PC-9 (cell line): Measurements from ENCODE around the gene MYH6. TPM values are rescaled to one million over a fixed set of nuclear protein-coding genes. Genes with fewer than 3 reads are reported as not detected.

Source experiments
- BruUV-seq: library from RNA; stranded (reverse); fragments of 400-500 nt; replicated peaks from 2 replicates; lab custom pipeline; 2021; lab: Mats Ljungman, UMichigan
- CTCF ChIA-PET: fragments of 300-600 bp; sonication (Branson Sonifier 250); formaldehyde crosslinking; loops from one replicate; lab custom pipeline; 2022; ENCODE audit warnings: antibody characterized with exemption; lab: Charles Lee
- POLR2A ChIA-PET: fragments of 300-600 bp; sonication (Branson Sonifier 250); formaldehyde crosslinking; loops from one replicate; lab custom pipeline; 2022; ENCODE audit warnings: antibody characterized with exemption; ENCODE audit not compliant: unreplicated experiment; lab: Charles Lee
- DNase-seq, 2 experiments: peaks; one replicate each; pipeline versions ENCODE4 v3.0.0 to v3.0.0-alpha.2; 2015 to 2022; ENCODE audit warnings: mixed read lengths in 1 of 2
- H2AFZ ChIP-seq: fragments of 200-600 bp; sonication (generic); 2 replicates; pipeline ENCODE4 v1.8.1; 2017; ENCODE audit warnings: antibody characterized with exemption
- H3F3A ChIP-seq: fragments of 200-600 bp; sonication (generic); 2 replicates; pipeline ENCODE4 v1.8.1; 2017; ENCODE audit warnings: antibody characterized with exemption, mild to moderate bottlenecking, low read depth; ENCODE audit not compliant: insufficient read depth
- H3K27ac ChIP-seq: fragments of 200-600 bp; sonication (generic); 2 replicates; pipeline ENCODE4 v1.6.1; 2016; ENCODE audit warnings: mixed run types
- H3K27me3 ChIP-seq: fragments of 200-600 bp; sonication (generic); 2 replicates; pipeline ENCODE4 v1.6.1; 2016; ENCODE audit warnings: low read depth, mixed run types; ENCODE audit not compliant: insufficient read depth
- H3K36me3 ChIP-seq: fragments of 200-600 bp; sonication (generic); 2 replicates; pipeline ENCODE4 v1.6.1; 2016; ENCODE audit warnings: low read depth, mixed run types
- H3K4me1 ChIP-seq: fragments of 200-600 bp; sonication (generic); replicated peaks from 2 replicates; pipeline ENCODE4 v1.6.1; 2016; ENCODE audit warnings: mixed run types; ENCODE audit not compliant: insufficient read depth
- H3K4me2 ChIP-seq: fragments of 200-600 bp; sonication (generic); 2 replicates; pipeline ENCODE4 v1.6.1; 2017; ENCODE audit warnings: mixed run types
- H3K4me3 ChIP-seq: fragments of 200-600 bp; sonication (generic); 2 replicates; pipeline ENCODE4 v1.6.1; 2016; ENCODE audit warnings: mixed run types
- H3K79me2 ChIP-seq: fragments of 200-600 bp; sonication (generic); 2 replicates; pipeline ENCODE4 v1.6.1; 2017; ENCODE audit warnings: low read depth, mixed run types
- H3K9me2 ChIP-seq: fragments of 200-600 bp; sonication (generic); 2 replicates; pipeline ENCODE4 v1.8.1; 2017; ENCODE audit warnings: mild to moderate bottlenecking; ENCODE audit not compliant: insufficient read depth
- H3K9me3 ChIP-seq: fragments of 200-600 bp; sonication (generic); 2 replicates; pipeline ENCODE4 v1.8.1; 2016; ENCODE audit warnings: low read depth; ENCODE audit not compliant: insufficient read depth
- H4K20me1 ChIP-seq: fragments of 200-600 bp; sonication (generic); 2 replicates; pipeline ENCODE4 v1.8.1; 2017; ENCODE audit not compliant: insufficient read depth
- CTCF ChIP-seq: fragments of 200-600 bp; sonication (generic); conservative IDR thresholded peaks from 2 replicates; pipeline ENCODE4 v1.6.1; 2017; ENCODE audit warnings: mixed run types, antibody characterized with exemption, mild to moderate bottlenecking, moderate library complexity
- EZH2 ChIP-seq: fragments of 200-600 bp; sonication (generic); IDR thresholded peaks from 2 replicates; pipeline ENCODE4 v1.8.0; 2017; ENCODE audit warnings: antibody characterized with exemption, low read depth
- intact Hi-C: fragments of 100-400 bp; cut with micrococcal nuclease; formaldehyde crosslinking; loops from one replicate; pipeline ENCODE4 v1.10.0; 2022; ENCODE audit not compliant: unreplicated experiment
- total RNA-seq: library from RNA; stranded (reverse); gene quantifications from 2 replicates; pipeline ENCODE4 v1.2.3, GENCODE V29; 2021

Gene MYH6
- total RNA-seq, 1 experiment from 2014 or later = not detected

GRCh38 chr14:23353433-23353780 lies 54.7 kb downstream of the MYH6 start:
- H3K27me3 ChIP-seq = peaks cover 65% of the 10 kb centered on the region
- H3K9me3 ChIP-seq = no peaks in the 10 kb centered on the region
- H3K4me3 ChIP-seq = no peak overlapping the region
- BruUV-seq = no TSS peak
- no peaks in the 10 kb centered on the region for H3K36me3 ChIP-seq
- H3K27ac ChIP-seq = no peak overlapping the region
- no peaks in the 10 kb centered on the region for H3K4me1 ChIP-seq
- intact Hi-C loops = no loop called here
- no peaks in the 10 kb centered on the region for H4K20me1 ChIP-seq
- no peak overlapping the region for H2AFZ ChIP-seq
- ChIA-PET POLR2A (no interaction called here), CTCF (interaction anchor here (0.5 kb wide), 1 partner anchor 359 kb away, joined by 3 read pairs; no protein-coding TSS in a partner anchor)
- H3F3A ChIP-seq = no peaks in the 10 kb centered on the region
- H3K79me2 ChIP-seq = no peaks in the 10 kb centered on the region
- no peaks in the 10 kb centered on the region for H3K9me2 ChIP-seq
- no peak for DNase-seq
- H3K4me2 ChIP-seq = no peak overlapping the region
- TF ChIP-seq EZH2 (no peak), CTCF (no peak)

- H3K9me2 ChIP-seq = no peaks in the 10 kb centered on the region
- no peak within 1 kb of the TSS for H2AFZ ChIP-seq
- H3K36me3 ChIP-seq = no peaks in the 10 kb centered on the region
- no peak within 1 kb of the TSS for H3K27ac ChIP-seq
- H3K4me2 ChIP-seq = no peak within 1 kb of the TSS
- peaks cover 60% of the 10 kb centered on the region for H3K27me3 ChIP-seq
- H3F3A ChIP-seq = no peaks in the 10 kb centered on the region
- intact Hi-C loops = no loop called here
- no peaks in the 10 kb centered on the region for H3K9me3 ChIP-seq
- no peak for DNase-seq
- POLR2A ChIA-PET = no interaction called here
- no peaks in the 10 kb centered on the region for H3K4me1 ChIP-seq
- no peaks in the 10 kb centered on the region for H3K79me2 ChIP-seq
- CTCF ChIA-PET = interaction anchor here (0.5 kb wide), 1 partner anchor 358 kb away, joined by 3 read pairs; no protein-coding TSS in a partner anchor
- no peak within 1 kb of the TSS for H3K4me3 ChIP-seq
- TF ChIP-seq EZH2 (no peak), CTCF (no peak)
- no peaks in the 10 kb centered on the region for H4K20me1 ChIP-seq
- no TSS peak for BruUV-seq
These were observed 55.3 kb downstream of the MYH6 start, which contains the start of gene SLC22A17 for GRCh38 chr14:23352506-23353432. SLC22A17 (minus strand) TSS chr14:23352887.

GRCh38 chr14:23351681-23352505 lies 56.2 kb downstream of the MYH6 start:
- H3K9me2 ChIP-seq = no peaks in the 10 kb centered on the region
- no peaks in the 10 kb centered on the region for H3K9me3 ChIP-seq
- H4K20me1 ChIP-seq = no peaks in the 10 kb centered on the region
- H3K36me3 ChIP-seq = no peaks in the 10 kb centered on the region
- H3K27me3 ChIP-seq = peaks cover 56% of the 10 kb centered on the region
- no peak overlapping the region for H3K4me2 ChIP-seq
- TF ChIP-seq CTCF (no peak), EZH2 (no peak)
- intact Hi-C loops = no loop called here
- no peaks in the 10 kb centered on the region for H3K4me1 ChIP-seq
- no peak overlapping the region for H3K4me3 ChIP-seq
- H3F3A ChIP-seq = no peaks in the 10 kb centered on the region
- ChIA-PET POLR2A (no interaction called here), CTCF (no interaction called here)
- no peak overlapping the region for H2AFZ ChIP-seq
- BruUV-seq = no TSS peak
- H3K27ac ChIP-seq = no peak overlapping the region
- DNase-seq = no peak
- no peaks in the 10 kb centered on the region for H3K79me2 ChIP-seq
